Thyroid gland (tissue), 4 donors: ENCODE results near the gene MNT. TPM values are rescaled to one million over a fixed set of nuclear protein-coding genes. Genes with fewer than 3 reads are reported as not detected.
"Not testable (repeated sequence)": the region's sequence is repeated elsewhere in the genome, so short reads cannot be mapped to it uniquely, and the experiment has no call there.

Experiments
- DNase-seq, 2 donors: peaks; one replicate each; pipeline ENCODE4 v3.0.0-alpha.2; 2019
- H3K27ac ChIP-seq, 3 donors: fragments of 200-600 bp; sonication (generic); 1 replicate in 2 of 3; 2 replicates in 1 of 3; pipeline ENCODE4 v1.5.1; 2016 to 2019; ENCODE audit warnings: mild to moderate bottlenecking in 1 of 3, moderate library complexity in 1 of 3
- H3K27me3 ChIP-seq: fragments of 200-600 bp; sonication (generic); one replicate; pipeline ENCODE4 v1.5.1; 2019
- H3K36me3 ChIP-seq, 2 donors: fragments of 200-600 bp; sonication (generic); one replicate each; pipeline ENCODE4 v1.5.1; 2016 to 2019
- H3K4me1 ChIP-seq, 2 donors: fragments of 200-600 bp; sonication (generic); one replicate each; pipeline ENCODE4 v1.5.1; 2017 to 2019
- H3K4me3 ChIP-seq, 3 donors: fragments of 200-600 bp; sonication (generic); replicated peaks in 1 of 3; 1 replicate in 2 of 3; 2 replicates in 1 of 3; pipeline ENCODE4 v1.5.1; 2016; ENCODE audit warnings: mild to moderate bottlenecking in 1 of 3
- H3K9me3 ChIP-seq: fragments of 200-600 bp; sonication (generic); one replicate; pipeline ENCODE4 v1.5.1; 2017
- POLR2A ChIP-seq, 2 donors: fragments of 450-650 bp; IDR thresholded peaks; one replicate each; pipeline ENCODE4 v1.6.1; 2017; ENCODE audit warnings: antibody characterized with exemption in 2 of 2, mild to moderate bottlenecking in 2 of 2, moderate library complexity in 1 of 2
- WGBS, 2 donors: methylation state at CpG; one replicate each; pipeline ENCODE4 v1.1.5; 2017; 5-methylcytosine and 5-hydroxymethylcytosine counted together
- intact Hi-C: fragments of 100-400 bp; cut with DNase I; formaldehyde crosslinking; loops from one replicate; pipeline ENCODE4 v1.15.1; 2023
- total RNA-seq, 4 donors: library from RNA; depleted of rRNA; stranded (reverse); fragments of >200 nt; gene quantifications; one replicate each; pipeline ENCODE4 v1.2.3, GENCODE V29; 2016
- TF ChIP-seq, protein P1 (sequence below), 6 experiments: fragments of 200-600 bp in 3 of 6; fragments of 450-650 bp in 3 of 6; sonication (generic) in 3 of 6; IDR thresholded peaks; one replicate each; pipeline ENCODE4 v1.5.1; 2016 to 2019; ENCODE audit warnings: antibody characterized with exemption in 6 of 6, mild to moderate bottlenecking in 2 of 6, inconsistent platforms in 1 of 6, moderate library complexity in 1 of 6

Gene MNT
- total RNA-seq, 4 donors from 2014 or later = 8.2 to 28.9 (median 10.9) TPM

DNA sequence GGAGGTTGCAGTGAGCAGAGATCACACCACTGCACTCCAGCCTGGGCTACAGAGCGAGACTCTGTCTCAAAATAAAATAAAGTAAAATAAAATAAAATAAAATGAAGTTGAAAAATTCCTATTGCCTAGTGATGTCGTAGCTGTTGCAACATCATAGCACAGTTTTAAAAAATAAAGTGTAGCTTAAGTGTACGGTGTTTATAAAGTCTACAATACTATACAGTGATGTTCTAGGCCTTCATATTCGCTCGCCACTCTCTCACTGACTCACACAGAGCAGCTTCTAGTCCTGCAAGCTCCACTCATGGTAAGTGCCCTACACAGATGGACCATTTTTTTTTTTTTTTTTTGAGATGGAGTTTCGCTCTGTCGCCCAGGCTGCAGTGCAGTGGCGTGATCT lies 43.5 kb upstream of the MNT start:
- no peaks in the 10 kb centered on the region for H3K4me1 ChIP-seq
- TF ChIP-seq POLR2A (IDR thresholded peaks at IDR 0.05) = no peak
- TF ChIP-seq, protein P1, sequence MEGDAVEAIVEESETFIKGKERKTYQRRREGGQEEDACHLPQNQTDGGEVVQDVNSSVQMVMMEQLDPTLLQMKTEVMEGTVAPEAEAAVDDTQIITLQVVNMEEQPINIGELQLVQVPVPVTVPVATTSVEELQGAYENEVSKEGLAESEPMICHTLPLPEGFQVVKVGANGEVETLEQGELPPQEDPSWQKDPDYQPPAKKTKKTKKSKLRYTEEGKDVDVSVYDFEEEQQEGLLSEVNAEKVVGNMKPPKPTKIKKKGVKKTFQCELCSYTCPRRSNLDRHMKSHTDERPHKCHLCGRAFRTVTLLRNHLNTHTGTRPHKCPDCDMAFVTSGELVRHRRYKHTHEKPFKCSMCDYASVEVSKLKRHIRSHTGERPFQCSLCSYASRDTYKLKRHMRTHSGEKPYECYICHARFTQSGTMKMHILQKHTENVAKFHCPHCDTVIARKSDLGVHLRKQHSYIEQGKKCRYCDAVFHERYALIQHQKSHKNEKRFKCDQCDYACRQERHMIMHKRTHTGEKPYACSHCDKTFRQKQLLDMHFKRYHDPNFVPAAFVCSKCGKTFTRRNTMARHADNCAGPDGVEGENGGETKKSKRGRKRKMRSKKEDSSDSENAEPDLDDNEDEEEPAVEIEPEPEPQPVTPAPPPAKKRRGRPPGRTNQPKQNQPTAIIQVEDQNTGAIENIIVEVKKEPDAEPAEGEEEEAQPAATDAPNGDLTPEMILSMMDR (IDR thresholded peaks at IDR 0.05) = no peak
- no peaks in the 10 kb centered on the region for H3K27me3 ChIP-seq
- H3K4me3 ChIP-seq = no peak overlapping the region
- H3K36me3 ChIP-seq = peaks cover 0 to under 1% of the 10 kb centered on the region in 2 donors
- whole genome bisulfite sequencing, 2 donors = 95 to 97% methylated on average over 8 of the region's 8 CpGs
- no peak overlapping the region for H3K27ac ChIP-seq
- intact Hi-C loops = no loop called here
- no peaks in the 10 kb centered on the region for H3K9me3 ChIP-seq
- no peak for DNase-seq

DNA sequence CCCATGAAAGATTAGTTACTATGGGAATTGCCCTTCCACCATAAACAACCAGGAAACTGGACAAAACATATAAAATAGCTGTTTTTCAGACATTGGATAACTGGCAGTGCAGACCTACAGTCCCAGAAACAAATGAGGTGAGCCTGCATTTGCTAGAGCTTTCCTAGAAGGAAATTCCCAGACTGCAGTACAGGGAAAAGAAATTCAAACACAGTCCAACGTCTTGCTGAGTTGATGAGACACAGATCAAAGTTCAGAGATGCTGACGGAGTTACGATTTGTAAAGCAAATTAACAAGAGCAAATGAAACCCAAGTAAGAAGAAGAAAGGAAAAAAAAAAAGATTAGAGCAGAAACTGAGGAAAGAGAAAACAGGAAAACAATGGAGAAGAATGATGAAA lies 41.3 kb upstream of the MNT start:
- H3K4me1 ChIP-seq = no peaks in the 10 kb centered on the region
- H3K36me3 ChIP-seq = peaks cover 0 to 7% of the 10 kb centered on the region in 2 donors
- no peaks in the 10 kb centered on the region for H3K27me3 ChIP-seq
- TF ChIP-seq POLR2A (IDR thresholded peaks at IDR 0.05) = no peak
- TF ChIP-seq, protein P1 (IDR thresholded peaks at IDR 0.05) = no peak
- H3K4me3 ChIP-seq = no peak overlapping the region
- WGBS, 2 donors = 75 to 82% methylated on average over 3 of the region's 3 CpGs
- intact Hi-C loops = no loop called here
- no peaks in the 10 kb centered on the region for H3K9me3 ChIP-seq
- no peak for DNase-seq
- no peak overlapping the region for H3K27ac ChIP-seq

DNA sequence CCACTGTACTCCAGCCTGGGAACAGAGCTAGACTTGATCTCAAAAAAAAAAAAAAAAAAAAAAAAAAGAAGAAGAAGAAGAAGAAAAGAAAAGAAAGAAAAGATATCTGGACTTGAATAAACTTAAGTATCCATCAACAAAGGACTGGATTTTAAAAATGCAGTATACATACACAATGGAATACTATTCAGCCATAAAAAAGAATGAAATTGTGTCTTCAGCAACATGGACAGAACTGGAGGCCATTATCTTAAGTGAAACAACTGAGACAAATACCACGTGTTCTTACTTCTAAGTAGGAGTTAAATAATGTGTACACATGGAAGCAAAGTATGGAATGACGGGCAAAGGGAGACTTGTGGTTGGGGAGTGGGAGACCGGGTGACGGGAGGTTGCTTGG lies 40.1 kb upstream of the MNT start:
- intact Hi-C loops = no loop called here
- H3K9me3 ChIP-seq = no peaks in the 10 kb centered on the region
- H3K4me1 ChIP-seq = peaks cover 5 to 7% of the 10 kb centered on the region in 2 donors
- H3K4me3 ChIP-seq = no peak overlapping the region
- no peak for DNase-seq
- H3K27ac ChIP-seq = no peak overlapping the region
- peaks cover 0 to 7% of the 10 kb centered on the region in 2 donors for H3K36me3 ChIP-seq
- H3K27me3 ChIP-seq = no peaks in the 10 kb centered on the region
- WGBS, 2 donors = 98% methylated on average over 4 of the region's 4 CpGs
- TF ChIP-seq, protein P1 (IDR thresholded peaks at IDR 0.05) = no peak
- no peak for TF ChIP-seq POLR2A (IDR thresholded peaks at IDR 0.05)

DNA sequence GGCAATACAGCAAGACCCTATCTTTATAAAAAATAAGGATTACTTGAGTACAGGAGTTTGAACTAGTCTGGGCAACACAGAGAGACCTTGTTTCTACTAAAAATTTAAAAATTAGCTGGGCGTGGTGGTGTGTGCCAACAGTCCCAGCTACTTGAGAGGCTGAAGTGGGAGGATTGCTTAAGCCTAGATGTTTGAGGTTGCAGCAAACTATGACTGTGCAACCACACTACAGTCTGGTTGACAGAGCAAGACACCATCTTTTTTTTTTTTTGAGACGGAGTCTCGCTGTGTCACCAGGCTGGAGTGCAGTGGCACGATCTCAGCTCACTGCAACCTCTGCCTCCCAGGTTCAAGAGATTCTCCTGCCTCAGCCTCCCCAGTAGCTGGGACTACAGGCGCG lies 39.1 kb upstream of the MNT start:
- H3K36me3 ChIP-seq, H3K27ac ChIP-seq: not testable (repeated sequence)
- WGBS, 2 donors = 91 to 94% methylated on average over 6 of the region's 6 CpGs

DNA sequence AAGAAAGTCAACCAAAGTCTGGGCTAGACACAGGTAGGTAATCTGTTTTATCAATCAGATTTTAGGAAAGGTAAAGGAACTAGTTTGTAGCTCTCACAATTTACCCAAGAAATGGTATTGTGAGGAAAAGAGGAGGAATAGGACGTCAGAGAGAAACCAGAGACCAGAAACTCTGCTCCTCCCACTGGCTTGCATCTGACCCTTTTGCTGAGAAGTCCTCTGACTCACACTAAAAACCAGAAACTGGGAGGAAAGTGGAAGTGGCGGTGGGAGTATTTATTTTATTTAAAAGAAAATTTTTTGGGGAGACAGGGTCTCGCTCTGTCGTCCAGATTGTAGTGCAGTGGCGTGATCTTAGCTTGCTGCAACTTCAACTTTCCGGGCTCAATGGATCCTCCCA lies 38.0 kb upstream of the MNT start:
- intact Hi-C loops = no loop called here
- TF ChIP-seq POLR2A (IDR thresholded peaks at IDR 0.05) = no peak
- TF ChIP-seq, protein P1 (IDR thresholded peaks at IDR 0.05) = no peak
- H3K27ac ChIP-seq = no peak overlapping the region

More for the DNA sequence above, 39.1 kb upstream of the MNT start:
- H3K9me3 ChIP-seq, DNase-seq, intact Hi-C loops, H3K27me3 ChIP-seq, H3K4me3 ChIP-seq: not testable (repeated sequence)
- peaks cover 13 to 16% of the 10 kb centered on the region in 2 donors for H3K4me1 ChIP-seq

More for the DNA sequence above, 38.0 kb upstream of the MNT start:
- WGBS, 2 donors = 88% methylated on average over 6 of the region's 6 CpGs
- H3K4me3 ChIP-seq = no peak overlapping the region
- DNase-seq = no peak
- H3K27me3 ChIP-seq = no peaks in the 10 kb centered on the region
- H3K36me3 ChIP-seq = peaks cover 0 to 7% of the 10 kb centered on the region in 2 donors
- H3K9me3 ChIP-seq = no peaks in the 10 kb centered on the region
- H3K4me1 ChIP-seq = peaks cover 18 to 28% of the 10 kb centered on the region in 2 donors
